Naive thymus-derived CD8-positive, alpha-beta T cell (primary cell): ENCODE results near the gene MAP2K7. TPM values are rescaled to one million over a fixed set of nuclear protein-coding genes. Genes with fewer than 3 reads are reported as not detected.

ENCODE experiments used
- ATAC-seq, 2 donors: fragments of 150-1000 bp; cut with Tn5 transposase in 1 of 2; sonication (Bioruptor Pico), chemical (Tn5 transposase) in 1 of 2; 1 replicate in 1 of 2; 2 replicates in 1 of 2; pipeline ENCODE4 v1.10.0; 2021; ENCODE audit warnings: mild to moderate bottlenecking in 2 of 2, moderate library complexity in 2 of 2
- POLR2A ChIA-PET: fragments of 350-600 bp; sonication (Branson Sonifier 250); formaldehyde crosslinking; loops from one replicate; lab custom pipeline; 2021; ENCODE audit warnings: antibody characterized with exemption; lab: Charles Lee
- DNase-seq, 10 donors: peaks; one replicate each; pipeline versions ENCODE4 v3.0.0 to v3.0.0-alpha.2; 2020 to 2022
- H3K27ac Mint-ChIP-seq, 10 donors: one replicate each; pipeline ENCODE4 v1.8.0; 2020 to 2022; ENCODE audit warnings: mild to moderate bottlenecking in 10 of 10, mixed read lengths in 10 of 10, moderate library complexity in 4 of 10, inconsistent platforms in 1 of 10
- H3K27me3 Mint-ChIP-seq, 5 donors: one replicate each; pipeline ENCODE4 v1.8.0; 2021 to 2022; ENCODE audit warnings: mixed read lengths in 5 of 5
- H3K36me3 Mint-ChIP-seq, 3 donors: one replicate each; pipeline ENCODE4 v1.8.0; 2020 to 2022; ENCODE audit warnings: mixed read lengths in 3 of 3, mild to moderate bottlenecking in 2 of 3, inconsistent platforms in 1 of 3
- H3K4me1 Mint-ChIP-seq, 4 donors: one replicate each; pipeline ENCODE4 v1.8.0; 2021 to 2022; ENCODE audit warnings: mixed read lengths in 4 of 4
- H3K4me3 Mint-ChIP-seq, 10 donors: one replicate each; pipeline ENCODE4 v1.8.0; 2020 to 2022; ENCODE audit warnings: mild to moderate bottlenecking in 10 of 10, mixed read lengths in 10 of 10, moderate library complexity in 6 of 10, inconsistent platforms in 1 of 10
- H3K9me3 Mint-ChIP-seq, 9 donors: one replicate each; pipeline ENCODE4 v1.8.0; 2020 to 2022; ENCODE audit warnings: mixed read lengths in 9 of 9, mild to moderate bottlenecking in 3 of 9, inconsistent platforms in 1 of 9, moderate library complexity in 1 of 9
- polyA plus RNA-seq, 3 donors: library from polyadenylated mRNA; unstranded; fragments of 300-500 nt; fragmentation: Illumina TruSeq; gene quantifications; one replicate each; pipeline ENCODE4 v1.2.3, GENCODE V29; 2021
- total RNA-seq, 8 experiments: library from RNA in 2 of 8; stranded (reverse) in 2 of 8; gene quantifications; one replicate each; pipeline ENCODE4 v1.2.3 and lab custom pipeline; 2021 to 2026

Gene MAP2K7
- total and polyA plus RNA-seq, 5 experiments from 2014 or later = 1.8 to 86.9 (median 5.1) TPM

GRCh38 chr19:7861619-7862412 lies 41.9 kb upstream of the MAP2K7 start:
- H3K9me3 Mint-ChIP-seq = no peaks in the 10 kb centered on the region
- H3K4me3 Mint-ChIP-seq = peak overlapping the region; percentile 50 to 76 (median 64)
- peaks cover 8 to 22% (median 18%) of the 10 kb centered on the region in 4 donors for H3K4me1 Mint-ChIP-seq
- POLR2A ChIA-PET = interaction anchor here (0.6 to 3.3 kb wide), 5 partner anchors 7 to 232 kb away, joined by 6 to 13 read pairs (median 6); partner anchors contain the start of genes PET100, SNAPC2 and XAB2
- ATAC-seq (peak in 1 of 2 donors; percentile 28), DNase-seq (no peak)
- H3K27me3 Mint-ChIP-seq = peaks cover 0 to 13% (median 0%) of the 10 kb centered on the region in 5 donors
- H3K36me3 Mint-ChIP-seq = peaks cover 0 to 1% (median 0%) of the 10 kb centered on the region in 3 donors
- peak overlapping the region in 1 of 10 donors; percentile 71 for H3K27ac Mint-ChIP-seq

- peaks cover 0 to 15% (median 0%) of the 10 kb centered on the region in 5 donors for H3K27me3 Mint-ChIP-seq
- POLR2A ChIA-PET = interaction anchor here (0.6 to 3.3 kb wide), 5 partner anchors 13 to 233 kb away, joined by 3 to 13 read pairs (median 6); partner anchors contain the start of genes PET100, SNAPC2 and XAB2
- peaks cover 8 to 22% (median 18%) of the 10 kb centered on the region in 4 donors for H3K4me1 Mint-ChIP-seq
- no peak overlapping the region for H3K27ac Mint-ChIP-seq
- H3K4me3 Mint-ChIP-seq = peak overlapping the region; percentile 50 to 76 (median 64)
- H3K36me3 Mint-ChIP-seq = no peaks in the 10 kb centered on the region
- ATAC-seq = peak; percentile 71 to 72
- no peaks in the 10 kb centered on the region for H3K9me3 Mint-ChIP-seq
- peak; percentile 51 to 87 (median 70) for DNase-seq
Observed at GRCh38 chr19:7862413-7862951, 41.2 kb upstream of the MAP2K7 start.

GRCh38 chr19:7863157-7863970 lies 40.3 kb upstream of the MAP2K7 start:
- H3K27ac Mint-ChIP-seq = no peak overlapping the region
- peak; percentile 13 to 26 for ATAC-seq
- H3K27me3 Mint-ChIP-seq = peaks cover 0 to 14% (median 0%) of the 10 kb centered on the region in 5 donors
- POLR2A ChIA-PET = interaction anchor here (0.6 to 3.3 kb wide), 5 partner anchors 28 to 430 kb away, joined by 3 to 13 read pairs (median 3); partner anchors contain the start of genes MAP2K7 and SNAPC2
- no peaks in the 10 kb centered on the region for H3K9me3 Mint-ChIP-seq
- no peaks in the 10 kb centered on the region for H3K36me3 Mint-ChIP-seq
- H3K4me3 Mint-ChIP-seq = peak overlapping the region in 3 of 10 donors; percentile 19 to 61 (median 59)
- H3K4me1 Mint-ChIP-seq = peaks cover 8 to 25% (median 20%) of the 10 kb centered on the region in 4 donors
- no peak for DNase-seq

GRCh38 chr19:7863971-7864689 lies 39.5 kb upstream of the MAP2K7 start:
- no peak for ATAC-seq
- no peak for DNase-seq
- Mint-ChIP-seq H3K27me3 (peaks cover 0 to 13% (median 0%) of the 10 kb centered on the region in 5 donors), H3K36me3 (no peaks in the 10 kb centered on the region), H3K4me3 (peak overlapping the region in 3 of 10 donors; percentile 41 to 61 (median 59)), H3K27ac (no peak overlapping the region), H3K9me3 (no peaks in the 10 kb centered on the region), H3K4me1 (peaks cover 13 to 30% (median 26%) of the 10 kb centered on the region in 4 donors)
- POLR2A ChIA-PET = interaction anchor here (0.6 to 3.3 kb wide), 4 partner anchors 40 to 431 kb away, joined by 3 to 13 read pairs (median 3); partner anchors contain the start of genes MAP2K7 and SNAPC2

- POLR2A ChIA-PET = interaction anchor here (0.6 to 3.3 kb wide), 2 partner anchors 52 to 56 kb away, joined by 3 to 13 read pairs; partner anchors contain the start of gene SNAPC2
- Mint-ChIP-seq H3K27ac (no peak overlapping the region), H3K4me3 (peak overlapping the region in 3 of 10 donors; percentile 20 to 59 (median 41)), H3K27me3 (peaks cover 0 to 13% (median 0%) of the 10 kb centered on the region in 5 donors), H3K4me1 (peaks cover 13 to 30% (median 26%) of the 10 kb centered on the region in 4 donors), H3K9me3 (no peaks in the 10 kb centered on the region), H3K36me3 (no peaks in the 10 kb centered on the region)
- DNase-seq (no peak), ATAC-seq (no peak)
Observed at GRCh38 chr19:7864690-7865074, 39.0 kb upstream of the MAP2K7 start.

- Mint-ChIP-seq H3K9me3 (no peaks in the 10 kb centered on the region), H3K4me1 (peaks cover 15 to 34% (median 31%) of the 10 kb centered on the region in 4 donors), H3K27ac (peak overlapping the region in 4 of 10 donors; percentile 24 to 80 (median 50)), H3K36me3 (no peaks in the 10 kb centered on the region), H3K4me3 (peak overlapping the region in 5 of 10 donors; percentile 10 to 59 (median 31)), H3K27me3 (peaks cover 0 to 13% (median 0%) of the 10 kb centered on the region in 5 donors)
- no peak for DNase-seq
- no peak for ATAC-seq
- POLR2A ChIA-PET = interaction anchor here (0.8 kb wide), 1 partner anchor 38 kb away, joined by 3 read pairs; the partner anchor contains the start of gene MAP2K7
Observed at GRCh38 chr19:7865262-7865911, 38.3 kb upstream of the MAP2K7 start.

GRCh38 chr19:7866399-7867091 lies 37.1 kb upstream of the MAP2K7 start:
- Mint-ChIP-seq H3K27ac (no peak overlapping the region), H3K9me3 (no peaks in the 10 kb centered on the region), H3K36me3 (peaks cover 0 to 2% (median 1%) of the 10 kb centered on the region in 3 donors), H3K27me3 (peaks cover 0 to 10% (median 8%) of the 10 kb centered on the region in 5 donors), H3K4me1 (peaks cover 22 to 41% (median 36%) of the 10 kb centered on the region in 4 donors), H3K4me3 (peak overlapping the region in 2 of 10 donors; percentile 10 to 87)
- peak in 1 of 10 donors; percentile 63 for DNase-seq
- POLR2A ChIA-PET = interaction anchor here (0.8 kb wide), 1 partner anchor 37 kb away, joined by 3 read pairs; the partner anchor contains the start of gene MAP2K7
- no peak for ATAC-seq

GRCh38 chr19:7867092-7867844 lies 36.4 kb upstream of the MAP2K7 start:
- POLR2A ChIA-PET = interaction anchor here (2.6 kb wide), 1 partner anchor 37 kb away, joined by 17 read pairs; the partner anchor contains the start of gene MAP2K7
- Mint-ChIP-seq H3K4me3 (peak overlapping the region in 7 of 10 donors; percentile 9 to 87 (median 24)), H3K27me3 (peaks cover 0 to 16% (median 11%) of the 10 kb centered on the region in 5 donors), H3K4me1 (peaks cover 28 to 48% (median 40%) of the 10 kb centered on the region in 4 donors), H3K36me3 (peaks cover 0 to 2% (median 1%) of the 10 kb centered on the region in 3 donors), H3K27ac (peak overlapping the region in 1 of 10 donors; percentile 29), H3K9me3 (no peaks in the 10 kb centered on the region)
- ATAC-seq (no peak), DNase-seq (no peak)

GRCh38 chr19:7868326-7868670 lies 35.4 kb upstream of the MAP2K7 start:
- ATAC-seq = no peak
- Mint-ChIP-seq H3K27ac (peak overlapping the region in 5 of 10 donors; percentile 7 to 92 (median 80)), H3K36me3 (peaks cover 0 to 2% (median 1%) of the 10 kb centered on the region in 3 donors), H3K4me1 (peaks cover 30 to 55% (median 44%) of the 10 kb centered on the region in 4 donors), H3K4me3 (peak overlapping the region; percentile 36 to 87 (median 82)), H3K27me3 (peaks cover 0 to 22% (median 13%) of the 10 kb centered on the region in 5 donors), H3K9me3 (no peaks in the 10 kb centered on the region)
- peak in 3 of 10 donors; percentile 25 to 66 (median 34) for DNase-seq
- POLR2A ChIA-PET = interaction anchor here (0.5 to 2.6 kb wide), 11 partner anchors 7 to 1226 kb away, joined by 3 to 29 read pairs (median 5); partner anchors contain the start of genes EVI5L, MAP2K7, SNAPC2 and TIMM44
